H1 (cell line): Measurements from ENCODE around the gene COL4A2. TPM values are rescaled to one million over a fixed set of nuclear protein-coding genes. Genes with fewer than 3 reads are reported as not detected.

Source experiments
- CTCF ChIA-PET: fragments of 300-600 bp; sonication (Branson Sonifier 250); formaldehyde crosslinking; loops from one replicate; lab custom pipeline; 2021; ENCODE audit not compliant: partially characterized antibody; lab: Charles Lee
- POLR2A ChIA-PET: fragments of 300-600 bp; sonication (Branson Sonifier 250); formaldehyde crosslinking; loops from one replicate; lab custom pipeline; 2021; ENCODE audit warnings: inconsistent platforms; ENCODE audit not compliant: partially characterized antibody; lab: Charles Lee
- DNase-seq, 2 experiments: peaks; one replicate each; pipeline versions ENCODE4 v3.0.0 to v3.0.0-alpha.2; 2010 to 2022; ENCODE audit warnings: low spot score in 2 of 2, low read depth in 1 of 2, mixed read lengths in 1 of 2
- FAIRE-seq: peaks from 2 replicates; lab custom pipeline; 2011; peaks lifted over from hg19 to GRCh38; lab: Jason Lieb, UNC
- H2AFZ ChIP-seq: 2 replicates; pipeline ENCODE4 v1.8.1; 2012; ENCODE audit warnings: low read length, inconsistent platforms
- H2AK5ac ChIP-seq: 2 replicates; pipeline ENCODE4 v1.6.1; 2013; ENCODE audit warnings: low read depth, low read length
- H2BK120ac ChIP-seq: replicated peaks from 2 replicates; pipeline ENCODE3; 2013; ENCODE audit warnings: low read depth, low read length, inconsistent platforms
- H2BK12ac ChIP-seq: 2 replicates; pipeline ENCODE4 v1.6.1; 2013; ENCODE audit warnings: low read depth, low read length
- H2BK15ac ChIP-seq: 2 replicates; pipeline ENCODE4 v1.6.1; 2013; ENCODE audit warnings: low read length
- H2BK20ac ChIP-seq: 2 replicates; pipeline ENCODE4 v1.6.1; 2013; ENCODE audit warnings: low read length
- H2BK5ac ChIP-seq: 2 replicates; pipeline ENCODE4 v1.6.1; 2013; ENCODE audit warnings: low read depth, low read length
- H3K14ac ChIP-seq: 2 replicates; pipeline ENCODE4 v1.6.1; 2013; ENCODE audit warnings: inconsistent platforms; ENCODE audit not compliant: insufficient read length
- H3K18ac ChIP-seq: 2 replicates; pipeline ENCODE4 v1.6.1; 2013; ENCODE audit warnings: low read length; ENCODE audit errors: extremely low read depth
- H3K23ac ChIP-seq: 2 replicates; pipeline ENCODE4 v1.6.1; 2013; ENCODE audit warnings: inconsistent platforms; ENCODE audit not compliant: insufficient read length
- H3K23me2 ChIP-seq: 2 replicates; pipeline ENCODE4 v1.6.1; 2013; ENCODE audit warnings: low read depth, low read length
- H3K27ac ChIP-seq: 2 replicates; pipeline ENCODE4 v1.6.1; 2011; ENCODE audit warnings: low read depth, low read length, inconsistent platforms
- H3K27me3 ChIP-seq, 4 experiments: replicated peaks in 1 of 4; 1 replicate in 1 of 4; 2 replicates in 3 of 4; pipeline versions ENCODE4 v1.6.1 to v1.8.1; 2011 to 2013; ENCODE audit warnings: low read length in 3 of 4, mild to moderate bottlenecking in 3 of 4, inconsistent platforms in 2 of 4, mixed read lengths in 2 of 4, moderate library complexity in 1 of 4; ENCODE audit not compliant: control insufficient read depth in 3 of 4, insufficient read depth in 3 of 4; ENCODE audit errors: extremely low read depth in 1 of 4
- H3K36me3 ChIP-seq, 4 experiments: 2 replicates each; pipeline versions ENCODE4 v1.6.1 to v1.8.1; 2011 to 2013; ENCODE audit warnings: mild to moderate bottlenecking in 4 of 4, low read length in 3 of 4, moderate library complexity in 2 of 4, control low read depth in 1 of 4, inconsistent platforms in 1 of 4; ENCODE audit not compliant: insufficient read depth in 4 of 4, control insufficient read depth in 2 of 4
- H3K4ac ChIP-seq: replicated peaks from 2 replicates; pipeline ENCODE3; 2013; ENCODE audit warnings: low read length, low read depth, mixed read lengths, inconsistent platforms; ENCODE audit not compliant: insufficient read length
- H3K4me1 ChIP-seq, 4 experiments: replicated peaks in 1 of 4; 1 replicate in 1 of 4; 2 replicates in 3 of 4; pipeline versions ENCODE4 v1.6.1 to v1.8.1; 2011 to 2013; ENCODE audit warnings: low read length in 3 of 4, inconsistent platforms in 2 of 4, mixed read lengths in 1 of 4; ENCODE audit not compliant: insufficient read depth in 4 of 4, control insufficient read depth in 3 of 4
- H3K4me2 ChIP-seq, 2 experiments: 2 replicates each; pipeline versions ENCODE4 v1.6.1 to v1.8.1; 2011 to 2013; ENCODE audit warnings: low read depth in 2 of 2, low read length in 2 of 2, control low read depth in 1 of 2, inconsistent platforms in 1 of 2, mild to moderate bottlenecking in 1 of 2; ENCODE audit not compliant: insufficient read depth in 1 of 2
- H3K4me3 ChIP-seq, 4 experiments: fragments of 200-600, 300-600 bp in 1 of 4; sonication (generic), shearing (Covaris generic), sonication (Bioruptor Twin) in 1 of 4; 2 replicates each; pipeline versions ENCODE4 v1.5.1 to v1.8.1; 2011 to 2016; ENCODE audit warnings: low read length in 4 of 4, low read depth in 3 of 4, control low read depth in 2 of 4, inconsistent platforms in 2 of 4, mild to moderate bottlenecking in 2 of 4, mixed read lengths in 1 of 4, moderate library complexity in 1 of 4; ENCODE audit not compliant: insufficient read depth in 2 of 4; ENCODE audit errors: extremely low read depth in 1 of 4
- H3K56ac ChIP-seq: replicated peaks from 2 replicates; pipeline ENCODE3; 2013; ENCODE audit warnings: low read depth, mild to moderate bottlenecking, mixed read lengths, low read length, inconsistent platforms; ENCODE audit not compliant: insufficient read length
- H3K79me1 ChIP-seq: 2 replicates; pipeline ENCODE4 v1.6.1; 2013; ENCODE audit warnings: low read depth, low read length, control low read depth
- H3K79me2 ChIP-seq, 2 experiments: 2 replicates each; pipeline versions ENCODE4 v1.6.1 to v1.8.1; 2012 to 2013; ENCODE audit warnings: low read length in 2 of 2, mild to moderate bottlenecking in 2 of 2, inconsistent platforms in 1 of 2; ENCODE audit not compliant: insufficient read depth in 2 of 2, control insufficient read depth in 1 of 2
- H3K9ac ChIP-seq, 4 experiments: replicated peaks in 1 of 4; 1 replicate in 1 of 4; 2 replicates in 3 of 4; pipeline versions ENCODE4 v1.6.1 to v1.8.1; 2011 to 2013; ENCODE audit warnings: low read depth in 3 of 4, low read length in 3 of 4, control low read depth in 2 of 4, mild to moderate bottlenecking in 2 of 4, moderate library complexity in 2 of 4, inconsistent platforms in 1 of 4; ENCODE audit errors: extremely low read depth in 1 of 4
- H3K9me3 ChIP-seq, 2 experiments: 2 replicates each; pipeline versions ENCODE4 v1.6.1 to v1.8.1; 2012 to 2013; ENCODE audit warnings: mild to moderate bottlenecking in 2 of 2, moderate library complexity in 2 of 2, control low read depth in 1 of 2, inconsistent platforms in 1 of 2, low read depth in 1 of 2, low read length in 1 of 2, mixed read lengths in 1 of 2; ENCODE audit not compliant: insufficient read depth in 2 of 2
- H4K20me1 ChIP-seq, 2 experiments: replicated peaks in 1 of 2; 2 replicates each; pipeline versions ENCODE3 to v1.8.1; 2011 to 2013; ENCODE audit warnings: inconsistent platforms in 2 of 2, low read length in 2 of 2, mild to moderate bottlenecking in 1 of 2; ENCODE audit not compliant: insufficient read depth in 2 of 2, control insufficient read depth in 1 of 2
- H4K5ac ChIP-seq: 2 replicates; pipeline ENCODE4 v1.6.1; 2013; ENCODE audit warnings: low read length, low read depth, mixed read lengths, inconsistent platforms; ENCODE audit not compliant: insufficient read length
- H4K8ac ChIP-seq: 2 replicates; pipeline ENCODE4 v1.8.0; 2013; ENCODE audit warnings: mild to moderate bottlenecking, moderate library complexity, low read length, inconsistent platforms; ENCODE audit not compliant: insufficient read depth; ENCODE audit errors: extremely low read depth
- H4K91ac ChIP-seq: replicated peaks from 2 replicates; pipeline ENCODE3; 2013; ENCODE audit warnings: low read length, mixed read lengths, inconsistent platforms; ENCODE audit not compliant: insufficient read length
- EGR1 ChIP-seq: IDR thresholded peaks from 2 replicates; pipeline ENCODE4 v1.6.1; 2011; ENCODE audit warnings: low read depth, low read length, borderline replicate concordance
- GABPA ChIP-seq: IDR thresholded peaks from 2 replicates; pipeline ENCODE4 v1.6.1; 2011; ENCODE audit warnings: mild to moderate bottlenecking, low read length, moderate library complexity, borderline replicate concordance; ENCODE audit not compliant: insufficient read depth
- JUN ChIP-seq: IDR thresholded peaks from 2 replicates; pipeline ENCODE4 v1.6.1; 2011; ENCODE audit warnings: low read depth, mild to moderate bottlenecking, improper control_type of control experiment, low read length
- KDM4A ChIP-seq: IDR thresholded peaks from one replicate; pipeline ENCODE4 v1.7.1; 2012; ENCODE audit warnings: low read depth, mild to moderate bottlenecking, moderate library complexity, low read length, inconsistent platforms; ENCODE audit not compliant: severe bottlenecking
- KDM5A ChIP-seq: fragments of 200-600 bp; IDR thresholded peaks from 2 replicates; pipeline ENCODE4 v1.7.1; 2012; ENCODE audit warnings: mild to moderate bottlenecking, low read length, inconsistent platforms, mixed read lengths
- NANOG ChIP-seq: IDR thresholded peaks from 2 replicates; pipeline ENCODE4 v1.6.1; 2011; ENCODE audit warnings: low read length, low read depth, mild to moderate bottlenecking, inconsistent platforms; ENCODE audit not compliant: insufficient read depth, poor library complexity, severe bottlenecking
- POLR2A ChIP-seq, 2 experiments: IDR thresholded peaks; 1 replicate in 1 of 2; 2 replicates in 1 of 2; pipeline ENCODE4 v1.6.1; 2011; ENCODE audit warnings: low read depth in 2 of 2, low read length in 2 of 2, mild to moderate bottlenecking in 2 of 2; ENCODE audit errors: control extremely low read depth in 1 of 2
- SP4 ChIP-seq: IDR thresholded peaks from 2 replicates; pipeline ENCODE4 v1.6.1; 2012; ENCODE audit warnings: low read length, inconsistent platforms
- TAF1 ChIP-seq: IDR thresholded peaks from 2 replicates; pipeline ENCODE4 v1.6.1; 2011; ENCODE audit warnings: mild to moderate bottlenecking, low read depth, low read length
- TEAD4 ChIP-seq: IDR thresholded peaks from 2 replicates; pipeline ENCODE4 v1.6.1; 2012; ENCODE audit warnings: low read depth, low read length, inconsistent platforms, mixed read lengths
- WGBS, 2 experiments: shearing (Covaris generic) in 1 of 2; methylation state at CpG; one replicate each; pipeline versions ENCODE4 v1.1.6 to v1.1.7; 2013 to 2015; ENCODE audit warnings: low lambda C conversion rate in 2 of 2, mixed read lengths in 2 of 2, inconsistent platforms in 1 of 2, low coverage in 1 of 2, missing lambda C conversion rate in 1 of 2; ENCODE audit not compliant: insufficient replicate concordance in 2 of 2, insufficient coverage in 1 of 2, insufficient read length in 1 of 2; ENCODE audit errors: extremely low coverage in 1 of 2, missing lambda C conversion rate in 1 of 2; 5-methylcytosine and 5-hydroxymethylcytosine counted together
- polyA plus RNA-seq, 7 experiments: library from polyadenylated mRNA; depleted of rRNA in 3 of 7; stranded (reverse) in 5 of 7; unstranded in 2 of 7; fragments of >200 nt in 5 of 7; fragments of 200-250 nt in 2 of 7; gene quantifications; 1 replicate in 5 of 7; 2 replicates in 1 of 7; 4 replicates in 1 of 7; pipeline versions ENCODE4 v1.2.1 to v1.2.3, GENCODE V29; 2011 to 2013; ENCODE audit warnings: missing spikeins in 2 of 7, mixed read lengths in 2 of 7
- total RNA-seq: library from RNA; stranded (reverse); fragmentation: NEBNext Ultra II Directional; extraction: Animal tissue kit (Norgen Biotek cat#: 25700); gene quantifications from 2 replicates; pipeline ENCODE4 v1.2.1, GENCODE V29; 2021
- TF ChIP-seq, protein P1 (sequence below): IDR thresholded peaks from 2 replicates; pipeline ENCODE4 v1.6.1; 2011; ENCODE audit warnings: low read length, improper control_type of control experiment

COL4A2 gene
- total and polyA plus RNA-seq, 2 of the 8 experiments (the other 6 are each of a cell fraction or from before 2014, with no cell fraction given) = 80.4 to 87.3 TPM

DNA sequence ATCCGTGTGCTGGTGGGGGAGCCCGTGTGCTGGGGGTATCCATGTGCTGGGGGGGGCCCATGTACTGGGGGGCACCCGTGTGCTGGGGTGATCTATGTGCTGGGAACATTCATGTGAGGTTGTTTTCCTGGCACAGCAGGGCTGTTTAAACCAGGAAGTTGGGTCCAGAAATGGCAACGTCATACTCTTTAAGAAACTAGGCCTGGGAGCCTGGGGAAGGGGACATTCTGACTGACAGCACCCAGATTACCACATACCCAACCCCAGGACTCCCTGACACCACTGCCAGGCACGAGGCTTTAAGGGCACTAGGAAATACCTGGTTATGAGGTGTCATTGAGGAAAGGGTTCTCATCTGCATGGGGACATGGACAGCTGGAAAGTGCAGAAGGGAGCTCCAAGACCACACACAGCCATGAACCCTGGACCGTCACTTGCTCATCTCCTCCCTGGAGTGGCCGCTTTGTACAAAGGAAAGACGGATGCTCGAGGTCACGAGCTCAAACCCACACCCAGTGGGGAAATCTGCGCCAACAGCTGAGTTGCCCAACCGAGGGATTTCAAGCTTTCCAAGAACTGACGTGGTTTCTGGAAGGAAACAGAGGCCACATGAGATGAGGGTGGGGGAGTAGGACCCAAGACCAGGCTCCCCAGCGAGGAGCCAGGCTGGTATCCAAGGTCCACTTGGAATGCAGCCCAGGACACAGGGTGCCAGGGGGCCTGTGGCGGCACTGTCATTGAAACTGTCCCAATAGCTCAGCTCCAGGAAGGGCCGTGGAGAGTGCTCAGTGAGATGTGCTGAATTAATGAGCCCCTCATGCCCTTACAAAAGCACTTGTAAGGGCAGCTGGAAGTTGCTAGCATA lies 213.6 kb downstream of the COL4A2 start:
- H4K20me1 ChIP-seq = peaks cover 1 to 2% of the 10 kb centered on the region in 2 experiments
- H3K4me1 ChIP-seq = peaks cover 0 to 3% (median 2%) of the 10 kb centered on the region in 4 experiments; a peak in 2 of 7 replicates
- no peak overlapping the region for H3K4me2 ChIP-seq
- no peaks in the 10 kb centered on the region; a peak in 1 of 4 replicates for H3K79me2 ChIP-seq
- H4K5ac ChIP-seq = no peak overlapping the region
- H3K4ac ChIP-seq = no peak overlapping the region
- no peak overlapping the region for H2BK20ac ChIP-seq
- H2AK5ac ChIP-seq = no peak overlapping the region
- FAIRE-seq (no peak), DNase-seq (no peak)
- no peak overlapping the region; the same call in 1 of the 2 replicates for H4K8ac ChIP-seq
- no peaks in the 10 kb centered on the region for H3K9me3 ChIP-seq
- H2BK120ac ChIP-seq = no peak overlapping the region
- 0 out of 2 replicates have a peak overlapping the region, but pooled peaks have one; percentile 3 for H2BK5ac ChIP-seq
- CTCF ChIA-PET = interaction anchor here (0.6 to 1.8 kb wide), 4 partner anchors 10 to 66 kb away, joined by 3 to 10 read pairs (median 5); no protein-coding TSS in a partner anchor
- H3K27me3 ChIP-seq = no peaks in the 10 kb centered on the region
- H3K9ac ChIP-seq = no peak overlapping the region
- no peak overlapping the region for H3K14ac ChIP-seq
- no peaks in the 10 kb centered on the region for H3K23me2 ChIP-seq
- H3K4me3 ChIP-seq = no peak overlapping the region
- no peak overlapping the region for H3K27ac ChIP-seq
- H3K79me1 ChIP-seq = peaks cover 3% of the 10 kb centered on the region; the same call in 1 of the 2 replicates
- H3K36me3 ChIP-seq = no peaks in the 10 kb centered on the region
- no peak overlapping the region for H3K18ac ChIP-seq
- H3K56ac ChIP-seq = no peak overlapping the region
- 90% methylated on average over 14 of the region's 16 CpGs; no CpG with 5 or more reads in 1 of the 2 experiments for WGBS, 2 experiments
- no peak overlapping the region for H2BK15ac ChIP-seq
- no peak overlapping the region for H2AFZ ChIP-seq
- POLR2A ChIA-PET = interaction anchor here (0.9 kb wide), 1 partner anchor 17 kb away, joined by 5 read pairs; no protein-coding TSS in a partner anchor
- no peak overlapping the region for H4K91ac ChIP-seq
- no peak overlapping the region for H2BK12ac ChIP-seq
- no peak overlapping the region for H3K23ac ChIP-seq
- no peak for TF ChIP-seq KDM5A
- no peak for TF ChIP-seq GABPA
- TF ChIP-seq JUN = no peak
- TF ChIP-seq EGR1 = no peak
- TF ChIP-seq SP4 = no peak
- no peak for TF ChIP-seq TAF1
- TF ChIP-seq KDM4A = no peak
- TF ChIP-seq TEAD4 = no peak
- TF ChIP-seq, protein P1, sequence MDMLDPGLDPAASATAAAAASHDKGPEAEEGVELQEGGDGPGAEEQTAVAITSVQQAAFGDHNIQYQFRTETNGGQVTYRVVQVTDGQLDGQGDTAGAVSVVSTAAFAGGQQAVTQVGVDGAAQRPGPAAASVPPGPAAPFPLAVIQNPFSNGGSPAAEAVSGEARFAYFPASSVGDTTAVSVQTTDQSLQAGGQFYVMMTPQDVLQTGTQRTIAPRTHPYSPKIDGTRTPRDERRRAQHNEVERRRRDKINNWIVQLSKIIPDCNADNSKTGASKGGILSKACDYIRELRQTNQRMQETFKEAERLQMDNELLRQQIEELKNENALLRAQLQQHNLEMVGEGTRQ = no peak
- no peak for TF ChIP-seq NANOG
- TF ChIP-seq POLR2A (IDR thresholded peaks at IDR 0.05; ENCODE audit: control extremely low read depth in 1 of 2, low read depth in 2 of 2, low read length in 2 of 2) = no peak
